Stimulated activated CD4-positive, alpha-beta T cell treated with anti-CD3 and anti-CD28 coated beads, Interleukin-12 subunit alpha, Interleukin-12 subunit beta, amount 100 ng/mL, for 48 hours (primary cell): ENCODE data around the gene CD24.
"Not testable (repeated sequence)": the region's sequence is repeated elsewhere in the genome, so short reads cannot be mapped to it uniquely, and the experiment has no call there.

Source experiments
- DNase-seq, 3 donors: peaks; one replicate each; pipeline ENCODE4 v3.0.0-alpha.2; 2020; ENCODE audit warnings: low read depth in 2 of 3, low spot score in 1 of 3

CD24 gene

GRCh38 chr6:106970769-106971168, 3.8 kb downstream of the CD24 start:
- DNase-seq = not testable (repeated sequence)

- no peak for DNase-seq
These were observed 6.5 kb downstream of the CD24 start for GRCh38 chr6:106967936-106968555.

GRCh38 chr6:106966671-106967640, 7.6 kb downstream of the CD24 start:
- DNase-seq = no peak

- no peak for DNase-seq
These were observed 8.3 kb downstream of the CD24 start for GRCh38 chr6:106966229-106966628.

GRCh38 chr6:106964954-106965353, 9.6 kb downstream of the CD24 start:
- DNase-seq = no peak

- DNase-seq = no peak
These were observed 10.4 kb downstream of the CD24 start for GRCh38 chr6:106964099-106964498.

- no peak for DNase-seq
These were observed 11.0 kb downstream of the CD24 start for GRCh38 chr6:106963544-106963943.

- no peak for DNase-seq
These were observed 12.7 kb downstream of the CD24 start for GRCh38 chr6:106961801-106962200.

GRCh38 chr6:106961136-106961535, 13.4 kb downstream of the CD24 start:
- DNase-seq = no peak

GRCh38 chr6:106959985-106960384, 14.5 kb downstream of the CD24 start:
- no peak for DNase-seq

- DNase-seq = no peak
These were observed 34.7 kb downstream of the CD24 start for GRCh38 chr6:106939848-106940247.

GRCh38 chr6:106939208-106939607, 35.3 kb downstream of the CD24 start:
- DNase-seq = no peak

GRCh38 chr6:106927531-106928398, 46.8 kb downstream of the CD24 start:
- DNase-seq = peak in 2 of 3 donors; percentile 5 to 13

- DNase-seq = no peak
These were observed 48.6 kb downstream of the CD24 start for GRCh38 chr6:106925948-106926347.

- DNase-seq = no peak
These were observed 49.6 kb downstream of the CD24 start for GRCh38 chr6:106924694-106925523.

GRCh38 chr6:106922626-106923025, 51.9 kb downstream of the CD24 start:
- DNase-seq = no peak
